H1 (cell line): Measurements from ENCODE around the gene BCL7B. TPM values are rescaled to one million over a fixed set of nuclear protein-coding genes. Genes with fewer than 3 reads are reported as not detected.

Source experiments
- CTCF ChIA-PET: fragments of 300-600 bp; sonication (Branson Sonifier 250); formaldehyde crosslinking; loops from one replicate; lab custom pipeline; 2021; ENCODE audit not compliant: partially characterized antibody; lab: Charles Lee
- POLR2A ChIA-PET: fragments of 300-600 bp; sonication (Branson Sonifier 250); formaldehyde crosslinking; loops from one replicate; lab custom pipeline; 2021; ENCODE audit warnings: inconsistent platforms; ENCODE audit not compliant: partially characterized antibody; lab: Charles Lee
- DNase-seq, 2 experiments: peaks; one replicate each; pipeline versions ENCODE4 v3.0.0 to v3.0.0-alpha.2; 2010 to 2022; ENCODE audit warnings: low spot score in 2 of 2, low read depth in 1 of 2, mixed read lengths in 1 of 2
- FAIRE-seq: peaks from 2 replicates; lab custom pipeline; 2011; peaks lifted over from hg19 to GRCh38; lab: Jason Lieb, UNC
- H2AFZ ChIP-seq: 2 replicates; pipeline ENCODE4 v1.8.1; 2012; ENCODE audit warnings: low read length, inconsistent platforms
- H2AK5ac ChIP-seq: 2 replicates; pipeline ENCODE4 v1.6.1; 2013; ENCODE audit warnings: low read depth, low read length
- H2BK120ac ChIP-seq: replicated peaks from 2 replicates; pipeline ENCODE3; 2013; ENCODE audit warnings: low read depth, low read length, inconsistent platforms
- H2BK12ac ChIP-seq: 2 replicates; pipeline ENCODE4 v1.6.1; 2013; ENCODE audit warnings: low read depth, low read length
- H2BK15ac ChIP-seq: 2 replicates; pipeline ENCODE4 v1.6.1; 2013; ENCODE audit warnings: low read length
- H2BK20ac ChIP-seq: 2 replicates; pipeline ENCODE4 v1.6.1; 2013; ENCODE audit warnings: low read length
- H2BK5ac ChIP-seq: 2 replicates; pipeline ENCODE4 v1.6.1; 2013; ENCODE audit warnings: low read depth, low read length
- H3K14ac ChIP-seq: 2 replicates; pipeline ENCODE4 v1.6.1; 2013; ENCODE audit warnings: inconsistent platforms; ENCODE audit not compliant: insufficient read length
- H3K18ac ChIP-seq: 2 replicates; pipeline ENCODE4 v1.6.1; 2013; ENCODE audit warnings: low read length; ENCODE audit errors: extremely low read depth
- H3K23ac ChIP-seq: 2 replicates; pipeline ENCODE4 v1.6.1; 2013; ENCODE audit warnings: inconsistent platforms; ENCODE audit not compliant: insufficient read length
- H3K23me2 ChIP-seq: 2 replicates; pipeline ENCODE4 v1.6.1; 2013; ENCODE audit warnings: low read depth, low read length
- H3K27ac ChIP-seq: 2 replicates; pipeline ENCODE4 v1.6.1; 2011; ENCODE audit warnings: low read depth, low read length, inconsistent platforms
- H3K27me3 ChIP-seq, 4 experiments: replicated peaks in 1 of 4; 1 replicate in 1 of 4; 2 replicates in 3 of 4; pipeline versions ENCODE4 v1.6.1 to v1.8.1; 2011 to 2013; ENCODE audit warnings: low read length in 3 of 4, mild to moderate bottlenecking in 3 of 4, inconsistent platforms in 2 of 4, mixed read lengths in 2 of 4, moderate library complexity in 1 of 4; ENCODE audit not compliant: control insufficient read depth in 3 of 4, insufficient read depth in 3 of 4; ENCODE audit errors: extremely low read depth in 1 of 4
- H3K36me3 ChIP-seq, 4 experiments: 2 replicates each; pipeline versions ENCODE4 v1.6.1 to v1.8.1; 2011 to 2013; ENCODE audit warnings: mild to moderate bottlenecking in 4 of 4, low read length in 3 of 4, moderate library complexity in 2 of 4, control low read depth in 1 of 4, inconsistent platforms in 1 of 4; ENCODE audit not compliant: insufficient read depth in 4 of 4, control insufficient read depth in 2 of 4
- H3K4ac ChIP-seq: replicated peaks from 2 replicates; pipeline ENCODE3; 2013; ENCODE audit warnings: low read length, low read depth, mixed read lengths, inconsistent platforms; ENCODE audit not compliant: insufficient read length
- H3K4me1 ChIP-seq, 4 experiments: replicated peaks in 1 of 4; 1 replicate in 1 of 4; 2 replicates in 3 of 4; pipeline versions ENCODE4 v1.6.1 to v1.8.1; 2011 to 2013; ENCODE audit warnings: low read length in 3 of 4, inconsistent platforms in 2 of 4, mixed read lengths in 1 of 4; ENCODE audit not compliant: insufficient read depth in 4 of 4, control insufficient read depth in 3 of 4
- H3K4me2 ChIP-seq, 2 experiments: 2 replicates each; pipeline versions ENCODE4 v1.6.1 to v1.8.1; 2011 to 2013; ENCODE audit warnings: low read depth in 2 of 2, low read length in 2 of 2, control low read depth in 1 of 2, inconsistent platforms in 1 of 2, mild to moderate bottlenecking in 1 of 2; ENCODE audit not compliant: insufficient read depth in 1 of 2
- H3K4me3 ChIP-seq, 4 experiments: fragments of 200-600, 300-600 bp in 1 of 4; sonication (generic), shearing (Covaris generic), sonication (Bioruptor Twin) in 1 of 4; 2 replicates each; pipeline versions ENCODE4 v1.5.1 to v1.8.1; 2011 to 2016; ENCODE audit warnings: low read length in 4 of 4, low read depth in 3 of 4, control low read depth in 2 of 4, inconsistent platforms in 2 of 4, mild to moderate bottlenecking in 2 of 4, mixed read lengths in 1 of 4, moderate library complexity in 1 of 4; ENCODE audit not compliant: insufficient read depth in 2 of 4; ENCODE audit errors: extremely low read depth in 1 of 4
- H3K56ac ChIP-seq: replicated peaks from 2 replicates; pipeline ENCODE3; 2013; ENCODE audit warnings: low read depth, mild to moderate bottlenecking, mixed read lengths, low read length, inconsistent platforms; ENCODE audit not compliant: insufficient read length
- H3K79me1 ChIP-seq: 2 replicates; pipeline ENCODE4 v1.6.1; 2013; ENCODE audit warnings: low read depth, low read length, control low read depth
- H3K79me2 ChIP-seq, 2 experiments: 2 replicates each; pipeline versions ENCODE4 v1.6.1 to v1.8.1; 2012 to 2013; ENCODE audit warnings: low read length in 2 of 2, mild to moderate bottlenecking in 2 of 2, inconsistent platforms in 1 of 2; ENCODE audit not compliant: insufficient read depth in 2 of 2, control insufficient read depth in 1 of 2
- H3K9ac ChIP-seq, 4 experiments: replicated peaks in 1 of 4; 1 replicate in 1 of 4; 2 replicates in 3 of 4; pipeline versions ENCODE4 v1.6.1 to v1.8.1; 2011 to 2013; ENCODE audit warnings: low read depth in 3 of 4, low read length in 3 of 4, control low read depth in 2 of 4, mild to moderate bottlenecking in 2 of 4, moderate library complexity in 2 of 4, inconsistent platforms in 1 of 4; ENCODE audit errors: extremely low read depth in 1 of 4
- H3K9me3 ChIP-seq, 2 experiments: 2 replicates each; pipeline versions ENCODE4 v1.6.1 to v1.8.1; 2012 to 2013; ENCODE audit warnings: mild to moderate bottlenecking in 2 of 2, moderate library complexity in 2 of 2, control low read depth in 1 of 2, inconsistent platforms in 1 of 2, low read depth in 1 of 2, low read length in 1 of 2, mixed read lengths in 1 of 2; ENCODE audit not compliant: insufficient read depth in 2 of 2
- H4K20me1 ChIP-seq, 2 experiments: replicated peaks in 1 of 2; 2 replicates each; pipeline versions ENCODE3 to v1.8.1; 2011 to 2013; ENCODE audit warnings: inconsistent platforms in 2 of 2, low read length in 2 of 2, mild to moderate bottlenecking in 1 of 2; ENCODE audit not compliant: insufficient read depth in 2 of 2, control insufficient read depth in 1 of 2
- H4K5ac ChIP-seq: 2 replicates; pipeline ENCODE4 v1.6.1; 2013; ENCODE audit warnings: low read length, low read depth, mixed read lengths, inconsistent platforms; ENCODE audit not compliant: insufficient read length
- H4K8ac ChIP-seq: 2 replicates; pipeline ENCODE4 v1.8.0; 2013; ENCODE audit warnings: mild to moderate bottlenecking, moderate library complexity, low read length, inconsistent platforms; ENCODE audit not compliant: insufficient read depth; ENCODE audit errors: extremely low read depth
- H4K91ac ChIP-seq: replicated peaks from 2 replicates; pipeline ENCODE3; 2013; ENCODE audit warnings: low read length, mixed read lengths, inconsistent platforms; ENCODE audit not compliant: insufficient read length
- BACH1 ChIP-seq: IDR thresholded peaks from 2 replicates; pipeline ENCODE4 v1.6.1; 2012; ENCODE audit warnings: low read length, improper control_type of control experiment
- SP1 ChIP-seq: IDR thresholded peaks from 2 replicates; pipeline ENCODE4 v1.6.1; 2011; ENCODE audit warnings: low read depth, low read length
- SP2 ChIP-seq: IDR thresholded peaks from 2 replicates; pipeline ENCODE4 v1.6.1; 2012; ENCODE audit warnings: mild to moderate bottlenecking, low read length, inconsistent platforms
- WGBS, 2 experiments: shearing (Covaris generic) in 1 of 2; methylation state at CpG; one replicate each; pipeline versions ENCODE4 v1.1.6 to v1.1.7; 2013 to 2015; ENCODE audit warnings: low lambda C conversion rate in 2 of 2, mixed read lengths in 2 of 2, inconsistent platforms in 1 of 2, low coverage in 1 of 2, missing lambda C conversion rate in 1 of 2; ENCODE audit not compliant: insufficient replicate concordance in 2 of 2, insufficient coverage in 1 of 2, insufficient read length in 1 of 2; ENCODE audit errors: extremely low coverage in 1 of 2, missing lambda C conversion rate in 1 of 2; 5-methylcytosine and 5-hydroxymethylcytosine counted together
- polyA plus RNA-seq, 7 experiments: library from polyadenylated mRNA; depleted of rRNA in 3 of 7; stranded (reverse) in 5 of 7; unstranded in 2 of 7; fragments of >200 nt in 5 of 7; fragments of 200-250 nt in 2 of 7; gene quantifications; 1 replicate in 5 of 7; 2 replicates in 1 of 7; 4 replicates in 1 of 7; pipeline versions ENCODE4 v1.2.1 to v1.2.3, GENCODE V29; 2011 to 2013; ENCODE audit warnings: missing spikeins in 2 of 7, mixed read lengths in 2 of 7
- total RNA-seq: library from RNA; stranded (reverse); fragmentation: NEBNext Ultra II Directional; extraction: Animal tissue kit (Norgen Biotek cat#: 25700); gene quantifications from 2 replicates; pipeline ENCODE4 v1.2.1, GENCODE V29; 2021

The BCL7B gene
- total and polyA plus RNA-seq, 2 of the 8 experiments (the other 6 are each of a cell fraction or from before 2014, with no cell fraction given), result 24.9 to 44.6 TPM

- no peak overlapping the region for H3K56ac ChIP-seq
- H2AFZ ChIP-seq, result no peak overlapping the region
- H2BK120ac ChIP-seq, result no peak overlapping the region
- H2AK5ac ChIP-seq, result no peak overlapping the region
- no peak overlapping the region for H3K4ac ChIP-seq
- H3K4me1 ChIP-seq, result peaks cover 0 to 7% (median 4%) of the 10 kb centered on the region in 4 experiments; a peak in 6 of 7 replicates
- no peaks in the 10 kb centered on the region for H3K9me3 ChIP-seq
- FAIRE-seq (no peak), DNase-seq (no peak)
- ChIA-PET CTCF (interaction anchor here (1.1 to 17.4 kb wide), 11 partner anchors 9 to 201 kb away, joined by 3 to 136 read pairs (median 57); partner anchors contain the start of genes ABHD11 and VPS37D), POLR2A (interaction anchor here (0.7 to 1.5 kb wide), 5 partner anchors 8 to 136 kb away, joined by 3 to 5 read pairs (median 3); partner anchors contain the start of gene ABHD11)
- peak overlapping the region; percentile 2 for H4K8ac ChIP-seq
- H3K9ac ChIP-seq, result no peak overlapping the region
- no peak overlapping the region; the same call in 1 of the 2 replicates for H2BK5ac ChIP-seq
- H3K36me3 ChIP-seq, result no peaks in the 10 kb centered on the region; a peak in 1 of 8 replicates
- no peak overlapping the region for H3K4me3 ChIP-seq
- 86% methylated on average over 20 of the region's 22 CpGs; no CpG with 5 or more reads in 1 of the 2 experiments for WGBS, 2 experiments
- TF ChIP-seq SP1, result peak; percentile 67
- TF ChIP-seq SP2, result peak; percentile 10; the same call in 1 of the 2 replicates
- no peak for TF ChIP-seq BACH1
- peaks cover 3% of the 10 kb centered on the region; the same call in 1 of the 2 replicates for H3K23me2 ChIP-seq
- peak overlapping the region; percentile 27; the same call in 1 of the 2 replicates for H2BK12ac ChIP-seq
- peaks cover 0 to 6% of the 10 kb centered on the region in 2 experiments for H4K20me1 ChIP-seq
- H2BK15ac ChIP-seq, result no peak overlapping the region
- H3K79me1 ChIP-seq, result no peaks in the 10 kb centered on the region
- H3K18ac ChIP-seq, result no peak overlapping the region; the same call in 1 of the 2 replicates
- H3K79me2 ChIP-seq, result no peaks in the 10 kb centered on the region
- H2BK20ac ChIP-seq, result no peak overlapping the region
- H4K91ac ChIP-seq, result peak overlapping the region; percentile 15
- H4K5ac ChIP-seq, result no peak overlapping the region
- H3K4me2 ChIP-seq, result no peak overlapping the region
- no peak overlapping the region for H3K23ac ChIP-seq
- no peak overlapping the region for H3K27ac ChIP-seq
- no peaks in the 10 kb centered on the region for H3K27me3 ChIP-seq
- no peak overlapping the region for H3K14ac ChIP-seq
These were observed 45.5 kb upstream of the BCL7B start for GRCh38 chr7:73602721-73603651.
